OCI-LY7 (cell line): ENCODE measurements around the gene DENND1B. TPM values are rescaled to one million over a fixed set of nuclear protein-coding genes. Genes with fewer than 3 reads are reported as not detected.

ENCODE experiments used
- BruUV-seq: library from RNA; stranded (reverse); fragments of 400-500 nt; replicated peaks from 2 replicates; lab custom pipeline; 2021; lab: Mats Ljungman, UMichigan
- CTCF ChIA-PET: fragments of 300-600 bp; sonication (Branson Sonifier 250); formaldehyde crosslinking; loops from one replicate; lab custom pipeline; 2022; ENCODE audit warnings: antibody characterized with exemption; ENCODE audit not compliant: unreplicated experiment; lab: Charles Lee
- POLR2A ChIA-PET: fragments of 300-600 bp; sonication (Branson Sonifier 250); formaldehyde crosslinking; loops from one replicate; lab custom pipeline; 2022; ENCODE audit warnings: antibody characterized with exemption; lab: Charles Lee
- DNase-seq: peaks from one replicate; pipeline ENCODE4 v3.0.0-alpha.2; 2015; ENCODE audit warnings: low spot score
- H2AFZ ChIP-seq: fragments of 200-600 bp; sonication (generic), shearing (Covaris generic); 2 replicates; pipeline ENCODE4 v1.6.1; 2014; ENCODE audit warnings: mild to moderate bottlenecking, antibody characterized with exemption, low read length, moderate library complexity
- H3K27ac ChIP-seq: fragments of 200-600 bp; sonication (generic); 2 replicates; pipeline ENCODE4 v1.5.1; 2014; ENCODE audit warnings: mixed run types, low read depth, mild to moderate bottlenecking, moderate library complexity, low read length, inconsistent platforms; ENCODE audit not compliant: poor library complexity, severe bottlenecking
- H3K36me3 ChIP-seq: fragments of 200-600 bp; sonication (generic); 2 replicates; pipeline ENCODE4 v1.6.1; 2014; ENCODE audit warnings: mild to moderate bottlenecking, antibody characterized with exemption, low read length, moderate library complexity, mixed read lengths; ENCODE audit not compliant: insufficient read depth
- H3K4me1 ChIP-seq: fragments of 200-600 bp; sonication (generic); 2 replicates; pipeline ENCODE4 v1.5.1; 2014; ENCODE audit warnings: mild to moderate bottlenecking, low read length; ENCODE audit not compliant: insufficient read depth, poor library complexity, severe bottlenecking
- H3K4me2 ChIP-seq: fragments of 200-600 bp; sonication (generic); 2 replicates; pipeline ENCODE4 v1.6.1; 2014; ENCODE audit warnings: mild to moderate bottlenecking, low read length
- H3K4me3 ChIP-seq: fragments of 200-600 bp; sonication (generic); 2 replicates; pipeline ENCODE4 v1.5.1; 2014; ENCODE audit warnings: mild to moderate bottlenecking, low read depth, low read length; ENCODE audit not compliant: poor library complexity, severe bottlenecking
- H3K79me2 ChIP-seq: fragments of 200-600 bp; sonication (generic); 2 replicates; pipeline ENCODE4 v1.6.1; 2016; ENCODE audit warnings: low read depth, mild to moderate bottlenecking, low read length, moderate library complexity, mixed read lengths; ENCODE audit not compliant: insufficient read depth
- H3K9me2 ChIP-seq: fragments of 200-600 bp; sonication (generic); 2 replicates; pipeline ENCODE4 v1.6.1; 2016; ENCODE audit warnings: mild to moderate bottlenecking, low read length, mixed read lengths; ENCODE audit not compliant: insufficient read depth
- H3K9me3 ChIP-seq: fragments of 200-600 bp; sonication (generic); 2 replicates; pipeline ENCODE4 v1.6.1; 2014; ENCODE audit warnings: mild to moderate bottlenecking, mixed run types, low read length, mixed read lengths
- H4K20me1 ChIP-seq: fragments of 200-600 bp; sonication (generic); 2 replicates; pipeline ENCODE4 v1.6.1; 2014; ENCODE audit warnings: mild to moderate bottlenecking, antibody characterized with exemption, low read length, moderate library complexity, mixed read lengths; ENCODE audit not compliant: insufficient read depth
- EZH2phosphoT487 ChIP-seq: fragments of 200-600 bp; sonication (generic); IDR thresholded peaks from 2 replicates; pipeline ENCODE4 v1.6.1; 2018; ENCODE audit warnings: low read depth, borderline replicate concordance, mild to moderate bottlenecking, mixed run types, antibody characterized with exemption, low read length, moderate library complexity, mixed read lengths
- intact Hi-C: fragments of 100-400 bp; cut with micrococcal nuclease; formaldehyde crosslinking; loops from one replicate; pipeline ENCODE4 v1.10.0; 2022; ENCODE audit not compliant: unreplicated experiment
- total RNA-seq, 2 experiments: library from RNA; depleted of rRNA in 1 of 2; stranded (reverse); fragments of >200 nt in 1 of 2; shearing (Covaris generic) in 1 of 2; gene quantifications; 2 replicates each; pipeline ENCODE4 v1.2.3, GENCODE V29; 2014 to 2022
- TF ChIP-seq, protein P1 (sequence below): fragments of 200-600 bp; sonication (generic); conservative IDR thresholded peaks from 2 replicates; pipeline ENCODE4 v1.5.1; 2014; ENCODE audit warnings: mild to moderate bottlenecking, antibody characterized with exemption, low read length, moderate library complexity, mixed read lengths

The DENND1B gene
- total RNA-seq, 2 experiments from 2014 or later = 17.4 to 43.0 TPM

DNA sequence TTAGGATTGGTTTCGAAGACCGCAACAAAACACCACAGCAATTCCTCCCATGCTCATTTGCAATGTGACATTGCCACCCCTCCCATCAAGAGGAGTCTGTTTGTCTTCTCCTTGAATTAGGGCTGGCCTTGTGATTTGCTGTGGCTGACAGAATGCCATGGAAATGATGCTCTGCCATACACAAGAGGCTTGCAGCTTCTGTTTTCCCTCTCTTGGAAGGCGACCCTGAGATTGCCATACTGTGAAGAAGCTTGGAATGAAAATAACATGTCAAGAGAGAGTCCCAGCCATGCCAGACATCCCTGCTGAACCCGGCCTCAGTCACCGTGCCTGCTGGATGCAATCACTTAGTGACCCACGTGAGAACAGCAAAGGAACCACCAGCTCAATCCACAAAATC is 294.8 kb downstream of the DENND1B start:
- H2AFZ ChIP-seq = no peak overlapping the region
- no TSS peak for BruUV-seq
- H3K9me3 ChIP-seq = no peaks in the 10 kb centered on the region
- POLR2A ChIA-PET = interaction anchor here (0.6 to 1.3 kb wide), 5 partner anchors 10 to 838 kb away, joined by 3 read pairs; no protein-coding TSS in a partner anchor
- intact Hi-C loops = no loop called here
- H3K36me3 ChIP-seq = no peaks in the 10 kb centered on the region
- no peak overlapping the region for H3K27ac ChIP-seq
- no peaks in the 10 kb centered on the region for H4K20me1 ChIP-seq
- no peaks in the 10 kb centered on the region for H3K9me2 ChIP-seq
- no peak overlapping the region for H3K4me3 ChIP-seq
- CTCF ChIA-PET = no interaction called here
- no peaks in the 10 kb centered on the region for H3K79me2 ChIP-seq
- TF ChIP-seq EZH2phosphoT487 = no peak
- TF ChIP-seq, protein P1, sequence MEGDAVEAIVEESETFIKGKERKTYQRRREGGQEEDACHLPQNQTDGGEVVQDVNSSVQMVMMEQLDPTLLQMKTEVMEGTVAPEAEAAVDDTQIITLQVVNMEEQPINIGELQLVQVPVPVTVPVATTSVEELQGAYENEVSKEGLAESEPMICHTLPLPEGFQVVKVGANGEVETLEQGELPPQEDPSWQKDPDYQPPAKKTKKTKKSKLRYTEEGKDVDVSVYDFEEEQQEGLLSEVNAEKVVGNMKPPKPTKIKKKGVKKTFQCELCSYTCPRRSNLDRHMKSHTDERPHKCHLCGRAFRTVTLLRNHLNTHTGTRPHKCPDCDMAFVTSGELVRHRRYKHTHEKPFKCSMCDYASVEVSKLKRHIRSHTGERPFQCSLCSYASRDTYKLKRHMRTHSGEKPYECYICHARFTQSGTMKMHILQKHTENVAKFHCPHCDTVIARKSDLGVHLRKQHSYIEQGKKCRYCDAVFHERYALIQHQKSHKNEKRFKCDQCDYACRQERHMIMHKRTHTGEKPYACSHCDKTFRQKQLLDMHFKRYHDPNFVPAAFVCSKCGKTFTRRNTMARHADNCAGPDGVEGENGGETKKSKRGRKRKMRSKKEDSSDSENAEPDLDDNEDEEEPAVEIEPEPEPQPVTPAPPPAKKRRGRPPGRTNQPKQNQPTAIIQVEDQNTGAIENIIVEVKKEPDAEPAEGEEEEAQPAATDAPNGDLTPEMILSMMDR = no peak
- DNase-seq = no peak
- H3K4me2 ChIP-seq = no peak overlapping the region
- no peaks in the 10 kb centered on the region for H3K4me1 ChIP-seq

GRCh38 chr1:197472141-197472540 is 303.1 kb downstream of the DENND1B start:
- H3K9me2 ChIP-seq = no peaks in the 10 kb centered on the region
- no peaks in the 10 kb centered on the region for H3K79me2 ChIP-seq
- no peaks in the 10 kb centered on the region for H3K4me1 ChIP-seq
- H3K4me2 ChIP-seq = no peak overlapping the region
- POLR2A ChIA-PET = interaction anchor here (0.6 kb wide), 1 partner anchor 14 kb away, joined by 3 read pairs; no protein-coding TSS in a partner anchor
- intact Hi-C loops = no loop called here
- H3K4me3 ChIP-seq = no peak overlapping the region
- H4K20me1 ChIP-seq = no peaks in the 10 kb centered on the region
- no TSS peak for BruUV-seq
- H3K9me3 ChIP-seq = no peaks in the 10 kb centered on the region
- no peaks in the 10 kb centered on the region for H3K36me3 ChIP-seq
- CTCF ChIA-PET = no interaction called here
- no peak overlapping the region for H3K27ac ChIP-seq
- H2AFZ ChIP-seq = no peak overlapping the region
- TF ChIP-seq, protein P1 = no peak
- no peak for TF ChIP-seq EZH2phosphoT487
- DNase-seq = no peak

DNA sequence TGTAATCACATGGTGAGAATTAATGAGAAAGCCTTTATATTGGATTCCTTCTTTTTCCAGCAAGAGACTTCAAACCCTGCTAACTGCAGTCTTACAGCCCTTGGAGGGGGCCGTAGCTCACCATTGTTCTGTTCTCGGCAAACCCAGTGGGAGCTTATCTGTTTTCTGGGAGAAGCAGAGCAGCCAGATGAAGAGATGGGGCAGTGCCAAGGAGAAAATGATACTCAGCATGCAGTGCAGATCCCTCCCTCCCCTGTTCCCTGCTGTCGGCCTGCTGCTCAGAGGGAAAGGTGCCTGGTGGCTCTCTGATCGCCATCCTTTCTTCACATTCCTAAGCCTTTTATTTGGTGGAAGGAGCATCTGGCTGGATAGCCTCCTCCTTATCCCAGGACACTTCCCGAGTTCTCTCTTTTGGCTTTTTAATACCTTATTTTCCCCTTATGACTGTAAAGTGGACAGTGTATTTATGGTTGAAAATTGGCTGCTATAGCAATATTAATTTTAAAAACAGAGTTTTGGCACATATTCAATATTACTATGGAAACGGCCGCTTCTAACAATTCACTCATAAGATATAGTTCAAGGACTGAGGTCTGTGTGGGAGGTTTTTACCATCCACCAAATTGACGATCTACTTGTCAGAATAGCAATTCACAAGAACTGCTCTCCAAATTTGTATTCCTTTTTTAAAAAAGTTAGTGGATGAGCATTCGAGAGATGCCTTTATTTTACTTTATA is 303.9 kb downstream of the DENND1B start:
- no peak for DNase-seq
- Histone ChIP-seq H3K4me2 (no peak overlapping the region), H3K79me2 (no peaks in the 10 kb centered on the region), H4K20me1 (no peaks in the 10 kb centered on the region), H3K9me3 (no peaks in the 10 kb centered on the region), H3K4me3 (no peak overlapping the region), H3K27ac (no peak overlapping the region), H3K36me3 (no peaks in the 10 kb centered on the region), H3K4me1 (no peaks in the 10 kb centered on the region), H3K9me2 (no peaks in the 10 kb centered on the region), H2AFZ (no peak overlapping the region)
- intact Hi-C loops = no loop called here
- ChIA-PET POLR2A (interaction anchor here (1.3 kb wide), 1 partner anchor 10 kb away, joined by 3 read pairs; no protein-coding TSS in a partner anchor), CTCF (no interaction called here)
- TF ChIP-seq EZH2phosphoT487 = no peak
- TF ChIP-seq, protein P1 = no peak
- BruUV-seq = no TSS peak
